ENCODE measurements around the gene OGN.
"Not testable (repeated sequence)": the region's sequence is repeated elsewhere in the genome, so short reads cannot be mapped to it uniquely, and the experiment has no call there.

OGN gene

GRCh38 chr9:92423612-92424011 is 19.2 kb upstream of the OGN start:
- no peak for DNase-seq
- H3F3A ChIP-seq (ENCODE audit: insufficient read depth, low read length), result no peaks in the 10 kb centered on the region
- TF ChIP-seq EZH2 (optimal IDR thresholded peaks at IDR 0.05; ENCODE audit: low read depth, low read length) (no peak), CTCF (IDR thresholded peaks at IDR 0.05; ENCODE audit: low read length) (no peak), EZH2phosphoT487 (IDR thresholded peaks at IDR 0.05; ENCODE audit: low read length) (no peak)
- no peaks in the 10 kb centered on the region for H3K9me3 ChIP-seq (replicated peaks; ENCODE audit: insufficient read depth, low read length)
- H3K79me2 ChIP-seq (ENCODE audit: low read length), result no peaks in the 10 kb centered on the region
- H3K9me2 ChIP-seq (replicated peaks; ENCODE audit: insufficient read depth, low read length), result no peaks in the 10 kb centered on the region
- no peaks in the 10 kb centered on the region for H3K36me3 ChIP-seq (replicated peaks; ENCODE audit: insufficient read depth, low read length)
- H3K27ac ChIP-seq (ENCODE audit: low read length), result no peak overlapping the region
- no peaks in the 10 kb centered on the region for H3K4me1 ChIP-seq (ENCODE audit: low read length)
- no peak overlapping the region for H3K4me3 ChIP-seq (ENCODE audit: low read length)
- no peaks in the 10 kb centered on the region for H3K27me3 ChIP-seq (replicated peaks; ENCODE audit: insufficient read depth, low read length)
- H2AFZ ChIP-seq (ENCODE audit: low read length), result no peak overlapping the region
- H4K20me1 ChIP-seq (ENCODE audit: insufficient read depth, low read length), result no peaks in the 10 kb centered on the region
- no peak overlapping the region for H3K9ac ChIP-seq (ENCODE audit: low read length)
- H3K4me2 ChIP-seq (ENCODE audit: low read depth, low read length), result no peak overlapping the region

- H3K4me2 ChIP-seq (ENCODE audit: low read depth, low read length), result no peak overlapping the region
- no peaks in the 10 kb centered on the region for H3F3A ChIP-seq (ENCODE audit: insufficient read depth, low read length)
- H3K36me3 ChIP-seq (replicated peaks; ENCODE audit: insufficient read depth, low read length), result no peaks in the 10 kb centered on the region
- no peaks in the 10 kb centered on the region for H3K9me3 ChIP-seq (replicated peaks; ENCODE audit: insufficient read depth, low read length)
- no peak overlapping the region for H2AFZ ChIP-seq (ENCODE audit: low read length)
- no peak overlapping the region for H3K4me3 ChIP-seq (ENCODE audit: low read length)
- no peaks in the 10 kb centered on the region for H3K27me3 ChIP-seq (replicated peaks; ENCODE audit: insufficient read depth, low read length)
- no peaks in the 10 kb centered on the region for H4K20me1 ChIP-seq (ENCODE audit: insufficient read depth, low read length)
- no peak overlapping the region for H3K27ac ChIP-seq (ENCODE audit: low read length)
- TF ChIP-seq EZH2phosphoT487 (IDR thresholded peaks at IDR 0.05; ENCODE audit: low read length), result no peak
- no peak for TF ChIP-seq EZH2 (optimal IDR thresholded peaks at IDR 0.05; ENCODE audit: low read depth, low read length)
- DNase-seq, result no peak
- no peaks in the 10 kb centered on the region for H3K4me1 ChIP-seq (ENCODE audit: low read length)
- no peak overlapping the region for H3K9ac ChIP-seq (ENCODE audit: low read length)
- H3K9me2 ChIP-seq (replicated peaks; ENCODE audit: insufficient read depth, low read length), result no peaks in the 10 kb centered on the region
- no peaks in the 10 kb centered on the region for H3K79me2 ChIP-seq (ENCODE audit: low read length)
Measured at GRCh38 chr9:92422611-92423338, 18.4 kb upstream of the OGN start.

- Histone ChIP-seq H3F3A (ENCODE audit: insufficient read depth, low read length) (no peaks in the 10 kb centered on the region), H3K4me2 (ENCODE audit: low read depth, low read length) (no peak overlapping the region), H3K9ac (ENCODE audit: low read length) (no peak overlapping the region), H3K4me3 (ENCODE audit: low read length) (no peak overlapping the region), H3K79me2 (ENCODE audit: low read length) (0 out of 2 replicates have a peak, but pooled peaks cover 6% of the 10 kb centered on the region), H3K27me3 (replicated peaks; ENCODE audit: insufficient read depth, low read length) (no peaks in the 10 kb centered on the region), H3K9me2 (replicated peaks; ENCODE audit: insufficient read depth, low read length) (no peaks in the 10 kb centered on the region), H2AFZ (ENCODE audit: low read length) (no peak overlapping the region), H3K36me3 (replicated peaks; ENCODE audit: insufficient read depth, low read length) (no peaks in the 10 kb centered on the region), H3K4me1 (ENCODE audit: low read length) (peaks cover 4% of the 10 kb centered on the region; the same call in 1 of the 2 replicates), H3K27ac (ENCODE audit: low read length) (no peak overlapping the region), H4K20me1 (ENCODE audit: insufficient read depth, low read length) (no peaks in the 10 kb centered on the region), H3K9me3 (replicated peaks; ENCODE audit: insufficient read depth, low read length) (no peaks in the 10 kb centered on the region)
- no peak for DNase-seq
- TF ChIP-seq EZH2 (optimal IDR thresholded peaks at IDR 0.05; ENCODE audit: low read depth, low read length), result no peak
- TF ChIP-seq EZH2phosphoT487 (IDR thresholded peaks at IDR 0.05; ENCODE audit: low read length), result no peak
- TF ChIP-seq CTCF (IDR thresholded peaks at IDR 0.05; ENCODE audit: low read length), result no peak
Measured at GRCh38 chr9:92414566-92414965, 10.2 kb upstream of the OGN start.

- H3F3A ChIP-seq (ENCODE audit: insufficient read depth, low read length); H3K36me3 ChIP-seq (replicated peaks; ENCODE audit: insufficient read depth, low read length); H3K4me3 ChIP-seq (ENCODE audit: low read length); H2AFZ ChIP-seq (ENCODE audit: low read length); H3K27ac ChIP-seq (ENCODE audit: low read length); H3K9ac ChIP-seq (ENCODE audit: low read length); H4K20me1 ChIP-seq (ENCODE audit: insufficient read depth, low read length); H3K4me2 ChIP-seq (ENCODE audit: low read depth, low read length); DNase-seq; H3K27me3 ChIP-seq (replicated peaks; ENCODE audit: insufficient read depth, low read length); H3K9me2 ChIP-seq (replicated peaks; ENCODE audit: insufficient read depth, low read length); H3K9me3 ChIP-seq (replicated peaks; ENCODE audit: insufficient read depth, low read length): not testable (repeated sequence)
- Histone ChIP-seq H3K79me2 (ENCODE audit: low read length) (peaks cover 10% of the 10 kb centered on the region; the same call in 1 of the 2 replicates), H3K4me1 (ENCODE audit: low read length) (peaks cover 14% of the 10 kb centered on the region)
Measured at GRCh38 chr9:92411157-92411556, 6.8 kb upstream of the OGN start.

All from MM.1S (cell line).